Endodermal cell (in vitro differentiated cells): ENCODE measurements around the gene UNC80. TPM values are rescaled to one million over a fixed set of nuclear protein-coding genes. Genes with fewer than 3 reads are reported as not detected.

Experiments used
- DNase-seq: peaks from one replicate; pipeline ENCODE4 v3.0.0-alpha.2; 2017
- H3K27ac ChIP-seq: 2 replicates; pipeline ENCODE4 v1.5.1; 2013; ENCODE audit warnings: mild to moderate bottlenecking, low read depth, low read length, moderate library complexity
- H3K27me3 ChIP-seq: 2 replicates; pipeline ENCODE4 v1.6.1; 2013; ENCODE audit warnings: mild to moderate bottlenecking, low read length, moderate library complexity; ENCODE audit not compliant: insufficient read depth, control insufficient read depth, poor library complexity, severe bottlenecking
- H3K36me3 ChIP-seq: 2 replicates; pipeline ENCODE4 v1.7.0; 2013; ENCODE audit warnings: mild to moderate bottlenecking, low read length, moderate library complexity; ENCODE audit not compliant: control insufficient read depth, insufficient read depth
- H3K4me1 ChIP-seq: one replicate; pipeline ENCODE4 v1.7.0; 2013; ENCODE audit warnings: low read length; ENCODE audit not compliant: control insufficient read depth, insufficient read depth
- H3K4me3 ChIP-seq: 2 replicates; pipeline ENCODE4 v1.5.1; 2013; ENCODE audit warnings: mild to moderate bottlenecking, low read length, moderate library complexity
- H3K9ac ChIP-seq: 2 replicates; pipeline ENCODE4 v1.6.1; 2013; ENCODE audit warnings: mild to moderate bottlenecking, low read length, moderate library complexity; ENCODE audit not compliant: poor library complexity, severe bottlenecking; ENCODE audit errors: extremely low read depth
- H3K9me3 ChIP-seq: 2 replicates; pipeline ENCODE4 v1.6.1; 2013; ENCODE audit warnings: mild to moderate bottlenecking, low read length, moderate library complexity; ENCODE audit not compliant: control insufficient read depth
- H3K27ac Mint-ChIP-seq: 2 replicates; pipeline ENCODE4 v1.8.0; 2020; ENCODE audit warnings: mixed read lengths
- H3K27me3 Mint-ChIP-seq: 2 replicates; pipeline ENCODE4 v1.8.0; 2021; ENCODE audit warnings: mild to moderate bottlenecking, mixed read lengths; ENCODE audit not compliant: insufficient read depth
- H3K36me3 Mint-ChIP-seq: 2 replicates; pipeline ENCODE4 v1.8.0; 2020; ENCODE audit warnings: low read depth, mixed read lengths
- H3K4me1 Mint-ChIP-seq: 2 replicates; pipeline ENCODE4 v1.8.0; 2020; ENCODE audit warnings: mixed read lengths
- H3K4me3 Mint-ChIP-seq: 2 replicates; pipeline ENCODE4 v1.8.0; 2020; ENCODE audit warnings: mild to moderate bottlenecking, moderate library complexity, mixed read lengths
- H3K9me3 Mint-ChIP-seq: 2 replicates; pipeline ENCODE4 v1.8.0; 2020; ENCODE audit warnings: mild to moderate bottlenecking, mixed read lengths
- WGBS, 2 experiments: methylation state at CpG; one replicate each; pipeline versions ENCODE4 v1.1.5 to v1.1.7; 2013; ENCODE audit warnings: missing lambda C conversion rate in 2 of 2, mixed read lengths in 1 of 2; ENCODE audit not compliant: insufficient coverage in 1 of 2, insufficient read length in 1 of 2; 5-methylcytosine and 5-hydroxymethylcytosine counted together
- total RNA-seq, 2 donors: library from RNA; stranded (reverse); fragmentation: NEBNext Ultra II Directional in 1 of 2; extraction: Animal tissue kit (Norgen Biotek cat#: 25700) in 1 of 2; gene quantifications; 2 replicates in 1 of 2; 3 replicates in 1 of 2; pipeline ENCODE4 v1.2.1, GENCODE V29; 2021
- TF ChIP-seq, protein P1 (sequence below): fragments of 200-600 bp; sonication (generic); conservative IDR thresholded peaks from 2 replicates; pipeline ENCODE4 v1.5.0; 2021; ENCODE audit warnings: antibody characterized with exemption, mild to moderate bottlenecking

The UNC80 gene
- total RNA-seq, 2 donors from 2014 or later = 0.15 to 0.55 TPM

GRCh38 chr2:209806318-209806717 is 34.7 kb downstream of the UNC80 start:
- Mint-ChIP-seq H3K4me3 (no peak overlapping the region), H3K4me1 (no peaks in the 10 kb centered on the region), H3K27ac (no peak overlapping the region), H3K27me3 (no peaks in the 10 kb centered on the region), H3K36me3 (no peaks in the 10 kb centered on the region), H3K9me3 (peaks cover 3% of the 10 kb centered on the region)
- TF ChIP-seq, protein P1, sequence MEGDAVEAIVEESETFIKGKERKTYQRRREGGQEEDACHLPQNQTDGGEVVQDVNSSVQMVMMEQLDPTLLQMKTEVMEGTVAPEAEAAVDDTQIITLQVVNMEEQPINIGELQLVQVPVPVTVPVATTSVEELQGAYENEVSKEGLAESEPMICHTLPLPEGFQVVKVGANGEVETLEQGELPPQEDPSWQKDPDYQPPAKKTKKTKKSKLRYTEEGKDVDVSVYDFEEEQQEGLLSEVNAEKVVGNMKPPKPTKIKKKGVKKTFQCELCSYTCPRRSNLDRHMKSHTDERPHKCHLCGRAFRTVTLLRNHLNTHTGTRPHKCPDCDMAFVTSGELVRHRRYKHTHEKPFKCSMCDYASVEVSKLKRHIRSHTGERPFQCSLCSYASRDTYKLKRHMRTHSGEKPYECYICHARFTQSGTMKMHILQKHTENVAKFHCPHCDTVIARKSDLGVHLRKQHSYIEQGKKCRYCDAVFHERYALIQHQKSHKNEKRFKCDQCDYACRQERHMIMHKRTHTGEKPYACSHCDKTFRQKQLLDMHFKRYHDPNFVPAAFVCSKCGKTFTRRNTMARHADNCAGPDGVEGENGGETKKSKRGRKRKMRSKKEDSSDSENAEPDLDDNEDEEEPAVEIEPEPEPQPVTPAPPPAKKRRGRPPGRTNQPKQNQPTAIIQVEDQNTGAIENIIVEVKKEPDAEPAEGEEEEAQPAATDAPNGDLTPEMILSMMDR = no peak
- WGBS, 2 experiments = 54% methylated on average over 3 of the region's 3 CpGs; no CpG with 5 or more reads in 1 of the 2 experiments
- H3K27ac ChIP-seq = no peak overlapping the region
- no peak for DNase-seq
- no peaks in the 10 kb centered on the region for H3K4me1 ChIP-seq
- H3K9ac ChIP-seq = no peak overlapping the region
- H3K36me3 ChIP-seq = no peaks in the 10 kb centered on the region
- no peaks in the 10 kb centered on the region for H3K9me3 ChIP-seq
- H3K27me3 ChIP-seq = no peaks in the 10 kb centered on the region
- H3K4me3 ChIP-seq = no peak overlapping the region

GRCh38 chr2:209808521-209808920 is 36.9 kb downstream of the UNC80 start:
- no peak overlapping the region for H3K27ac ChIP-seq
- no peak overlapping the region for H3K9ac ChIP-seq
- no peak overlapping the region for H3K4me3 ChIP-seq
- no peaks in the 10 kb centered on the region for H3K9me3 ChIP-seq
- TF ChIP-seq, protein P1 = no peak
- Mint-ChIP-seq H3K36me3 (no peaks in the 10 kb centered on the region), H3K27ac (no peak overlapping the region), H3K9me3 (peaks cover 3% of the 10 kb centered on the region), H3K4me1 (peaks cover 3% of the 10 kb centered on the region), H3K27me3 (no peaks in the 10 kb centered on the region), H3K4me3 (no peak overlapping the region)
- WGBS, 2 experiments = 93 to 97% methylated on average over 23 to 24 of the region's 24 CpGs
- DNase-seq = no peak
- H3K36me3 ChIP-seq = no peaks in the 10 kb centered on the region
- no peaks in the 10 kb centered on the region for H3K4me1 ChIP-seq
- no peaks in the 10 kb centered on the region for H3K27me3 ChIP-seq

GRCh38 chr2:209809256-209809655 is 37.6 kb downstream of the UNC80 start:
- H3K4me1 ChIP-seq = no peaks in the 10 kb centered on the region
- peaks cover 3% of the 10 kb centered on the region for H3K4me1 Mint-ChIP-seq
- H3K9me3 ChIP-seq = no peaks in the 10 kb centered on the region
- DNase-seq = no peak
- no peak overlapping the region for H3K4me3 ChIP-seq
- no peaks in the 10 kb centered on the region for H3K27me3 Mint-ChIP-seq
- H3K36me3 Mint-ChIP-seq = no peaks in the 10 kb centered on the region
- WGBS, 2 experiments = 97 to 100% methylated on average over 1 to 20 of the region's 20 CpGs
- no peak overlapping the region for H3K9ac ChIP-seq
- H3K27ac ChIP-seq = no peak overlapping the region
- H3K9me3 Mint-ChIP-seq = peaks cover 3% of the 10 kb centered on the region
- H3K27ac Mint-ChIP-seq = no peak overlapping the region
- H3K27me3 ChIP-seq = no peaks in the 10 kb centered on the region
- H3K36me3 ChIP-seq = no peaks in the 10 kb centered on the region
- no peak overlapping the region for H3K4me3 Mint-ChIP-seq
- TF ChIP-seq, protein P1 = no peak
